22Rv1 (cell line): ENCODE results near the gene TNFRSF25.

Experiments
- ZFX ChIP-seq: fragments of 450-650 bp; IDR thresholded peaks from 2 replicates; pipeline ENCODE4 v1.6.1; 2017; ENCODE audit warnings: antibody characterized with exemption, borderline replicate concordance
- TF ChIP-seq, protein P1 (sequence below): fragments of 450-650 bp; IDR thresholded peaks from 2 replicates; pipeline ENCODE4 v1.5.1; 2017; ENCODE audit warnings: mild to moderate bottlenecking

DNA sequence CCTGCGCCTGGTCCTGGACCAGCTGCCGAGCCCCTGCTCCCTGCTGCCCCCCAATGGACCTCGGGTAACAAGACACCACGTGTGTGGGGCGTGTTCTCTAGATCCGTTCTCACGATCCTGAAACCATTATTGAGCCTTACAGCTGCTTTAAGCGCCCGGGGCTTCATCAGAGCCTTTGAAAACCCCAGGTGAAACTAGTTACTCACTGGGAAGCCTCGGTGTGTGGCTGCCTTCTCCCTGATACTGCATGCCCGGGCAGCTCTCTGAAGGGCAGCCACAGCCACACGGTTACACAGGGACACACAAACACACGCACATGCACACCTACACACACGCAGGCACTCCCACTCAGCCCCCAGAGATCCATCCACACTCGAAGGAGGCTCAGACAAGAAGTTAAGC is 51.5 kb downstream of the TNFRSF25 start:
- TF ChIP-seq, protein P1, sequence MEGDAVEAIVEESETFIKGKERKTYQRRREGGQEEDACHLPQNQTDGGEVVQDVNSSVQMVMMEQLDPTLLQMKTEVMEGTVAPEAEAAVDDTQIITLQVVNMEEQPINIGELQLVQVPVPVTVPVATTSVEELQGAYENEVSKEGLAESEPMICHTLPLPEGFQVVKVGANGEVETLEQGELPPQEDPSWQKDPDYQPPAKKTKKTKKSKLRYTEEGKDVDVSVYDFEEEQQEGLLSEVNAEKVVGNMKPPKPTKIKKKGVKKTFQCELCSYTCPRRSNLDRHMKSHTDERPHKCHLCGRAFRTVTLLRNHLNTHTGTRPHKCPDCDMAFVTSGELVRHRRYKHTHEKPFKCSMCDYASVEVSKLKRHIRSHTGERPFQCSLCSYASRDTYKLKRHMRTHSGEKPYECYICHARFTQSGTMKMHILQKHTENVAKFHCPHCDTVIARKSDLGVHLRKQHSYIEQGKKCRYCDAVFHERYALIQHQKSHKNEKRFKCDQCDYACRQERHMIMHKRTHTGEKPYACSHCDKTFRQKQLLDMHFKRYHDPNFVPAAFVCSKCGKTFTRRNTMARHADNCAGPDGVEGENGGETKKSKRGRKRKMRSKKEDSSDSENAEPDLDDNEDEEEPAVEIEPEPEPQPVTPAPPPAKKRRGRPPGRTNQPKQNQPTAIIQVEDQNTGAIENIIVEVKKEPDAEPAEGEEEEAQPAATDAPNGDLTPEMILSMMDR, result peak; percentile 73
- no peak for TF ChIP-seq ZFX
